GM12878 (cell line): Measurements from ENCODE around the gene PRR15L.

ENCODE experiments used
- CBX5 ChIP-seq: sonication (generic); IDR thresholded peaks from 2 replicates; pipeline ENCODE4 v1.6.1; 2016; ENCODE audit warnings: low read depth, moderate library complexity, mild to moderate bottlenecking, inconsistent platforms
- CTCF ChIP-seq, 3 experiments: IDR thresholded peaks in 2 of 3; conservative IDR thresholded peaks in 1 of 3; 2 replicates each; pipeline ENCODE4 v1.5.1; 2011; ENCODE audit warnings: low read depth in 3 of 3, low read length in 3 of 3, mild to moderate bottlenecking in 3 of 3, control low read depth in 2 of 3, moderate library complexity in 2 of 3, inconsistent platforms in 1 of 3, mixed read lengths in 1 of 3; ENCODE audit not compliant: control insufficient read depth in 2 of 3, insufficient read depth in 1 of 3; ENCODE audit errors: extremely low read depth in 1 of 3
- GABPA ChIP-seq: IDR thresholded peaks from 2 replicates; pipeline ENCODE4 v1.6.1; 2014; ENCODE audit warnings: antibody characterized with exemption, low read depth, mild to moderate bottlenecking, inconsistent platforms
- KDM1A ChIP-seq: fragments of 200-600 bp; sonication (generic); IDR thresholded peaks from 2 replicates; pipeline ENCODE4 v1.6.1; 2016; ENCODE audit warnings: borderline replicate concordance
- KLF5 ChIP-seq: fragments of 450-650 bp; IDR thresholded peaks from 2 replicates; pipeline ENCODE4 v1.6.1; 2014; ENCODE audit warnings: mild to moderate bottlenecking; ENCODE audit not compliant: partially characterized antibody
- ZNF24 ChIP-seq: fragments of 450-650 bp; IDR thresholded peaks from 2 replicates; pipeline ENCODE4 v1.6.1; 2017; ENCODE audit warnings: antibody characterized with exemption, mild to moderate bottlenecking
- TF ChIP-seq, protein P1 (sequence below): IDR thresholded peaks from 2 replicates; pipeline ENCODE4 v1.6.1; 2011; ENCODE audit warnings: low read depth, mild to moderate bottlenecking, low read length, moderate library complexity, borderline replicate concordance; ENCODE audit errors: extremely low read depth
- TF ChIP-seq, protein P2 (sequence below): fragments of 450-650 bp; IDR thresholded peaks from 2 replicates; pipeline ENCODE4 v1.6.1; 2017; ENCODE audit warnings: mild to moderate bottlenecking

- TF ChIP-seq KLF5: no peak
- no peak for TF ChIP-seq GABPA
- TF ChIP-seq CTCF (IDR thresholded peaks at IDR 0.05 in 2 of 3, conservative IDR thresholded peaks at IDR 0.05 in 1 of 3; ENCODE audit: control insufficient read depth in 2 of 3, extremely low read depth in 1 of 3, insufficient read depth in 1 of 3, low read depth in 3 of 3, low read length in 3 of 3): no peak
- TF ChIP-seq, protein P1, sequence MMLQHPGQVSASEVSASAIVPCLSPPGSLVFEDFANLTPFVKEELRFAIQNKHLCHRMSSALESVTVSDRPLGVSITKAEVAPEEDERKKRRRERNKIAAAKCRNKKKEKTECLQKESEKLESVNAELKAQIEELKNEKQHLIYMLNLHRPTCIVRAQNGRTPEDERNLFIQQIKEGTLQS: no peak
- TF ChIP-seq KDM1A: no peak
- no peak for TF ChIP-seq CBX5
- TF ChIP-seq ZNF24: no peak
- TF ChIP-seq, protein P2, sequence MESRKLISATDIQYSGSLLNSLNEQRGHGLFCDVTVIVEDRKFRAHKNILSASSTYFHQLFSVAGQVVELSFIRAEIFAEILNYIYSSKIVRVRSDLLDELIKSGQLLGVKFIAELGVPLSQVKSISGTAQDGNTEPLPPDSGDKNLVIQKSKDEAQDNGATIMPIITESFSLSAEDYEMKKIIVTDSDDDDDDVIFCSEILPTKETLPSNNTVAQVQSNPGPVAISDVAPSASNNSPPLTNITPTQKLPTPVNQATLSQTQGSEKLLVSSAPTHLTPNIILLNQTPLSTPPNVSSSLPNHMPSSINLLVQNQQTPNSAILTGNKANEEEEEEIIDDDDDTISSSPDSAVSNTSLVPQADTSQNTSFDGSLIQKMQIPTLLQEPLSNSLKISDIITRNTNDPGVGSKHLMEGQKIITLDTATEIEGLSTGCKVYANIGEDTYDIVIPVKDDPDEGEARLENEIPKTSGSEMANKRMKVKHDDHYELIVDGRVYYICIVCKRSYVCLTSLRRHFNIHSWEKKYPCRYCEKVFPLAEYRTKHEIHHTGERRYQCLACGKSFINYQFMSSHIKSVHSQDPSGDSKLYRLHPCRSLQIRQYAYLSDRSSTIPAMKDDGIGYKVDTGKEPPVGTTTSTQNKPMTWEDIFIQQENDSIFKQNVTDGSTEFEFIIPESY: no peak
Measured at GRCh38 chr17:47945080-47945479, 12.6 kb downstream of the PRR15L start.
